HG02610 (cell line): ENCODE results near the gene IRAK1.

Source experiments
- ATAC-seq: cut with Tn5 transposase; IDR thresholded peaks from one replicate; pipeline ENCODE4 v1.9.1; 2021; ENCODE audit warnings: mild to moderate bottlenecking, moderate library complexity; ENCODE audit not compliant: unreplicated experiment

Gene IRAK1

GRCh38 chrX:154019633-154020528, at the start of gene IRAK1:
TSS of gene IRAK1 (minus strand) at chrX:154019902. CDS start at chrX:154019812, 90 bp downstream.
- peak; percentile 81 for ATAC-seq

GRCh38 chrX:154068560-154068959, 48.9 kb upstream of the IRAK1 start:
- ATAC-seq = no peak

- ATAC-seq = no peak
These were observed 45.1 kb upstream of the IRAK1 start for GRCh38 chrX:154064637-154065435.

DNA sequence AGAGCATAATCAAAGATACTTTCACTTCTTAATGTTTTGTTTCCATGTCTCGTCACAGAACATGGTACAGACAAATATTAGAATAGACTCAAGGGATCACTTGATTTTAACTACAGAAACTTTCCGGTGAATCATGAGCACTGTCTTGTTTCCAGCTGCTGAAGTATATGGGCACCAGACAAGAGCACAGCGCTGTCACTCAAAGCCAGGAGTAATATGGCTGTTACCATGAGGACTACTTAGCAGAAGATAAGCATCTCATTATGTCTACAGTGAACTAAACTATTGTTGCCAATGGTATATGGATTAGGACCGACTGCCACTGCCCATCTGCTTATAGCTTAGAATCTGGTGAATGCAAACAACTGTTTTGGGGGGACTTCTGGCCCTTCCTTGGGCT, 43.5 kb upstream of the IRAK1 start:
- no peak for ATAC-seq

GRCh38 chrX:154061801-154062200, 42.1 kb upstream of the IRAK1 start:
- ATAC-seq = no peak

GRCh38 chrX:154059729-154060245, 40.1 kb upstream of the IRAK1 start:
- ATAC-seq = no peak

GRCh38 chrX:154059231-154059630, 39.5 kb upstream of the IRAK1 start:
- no peak for ATAC-seq

DNA sequence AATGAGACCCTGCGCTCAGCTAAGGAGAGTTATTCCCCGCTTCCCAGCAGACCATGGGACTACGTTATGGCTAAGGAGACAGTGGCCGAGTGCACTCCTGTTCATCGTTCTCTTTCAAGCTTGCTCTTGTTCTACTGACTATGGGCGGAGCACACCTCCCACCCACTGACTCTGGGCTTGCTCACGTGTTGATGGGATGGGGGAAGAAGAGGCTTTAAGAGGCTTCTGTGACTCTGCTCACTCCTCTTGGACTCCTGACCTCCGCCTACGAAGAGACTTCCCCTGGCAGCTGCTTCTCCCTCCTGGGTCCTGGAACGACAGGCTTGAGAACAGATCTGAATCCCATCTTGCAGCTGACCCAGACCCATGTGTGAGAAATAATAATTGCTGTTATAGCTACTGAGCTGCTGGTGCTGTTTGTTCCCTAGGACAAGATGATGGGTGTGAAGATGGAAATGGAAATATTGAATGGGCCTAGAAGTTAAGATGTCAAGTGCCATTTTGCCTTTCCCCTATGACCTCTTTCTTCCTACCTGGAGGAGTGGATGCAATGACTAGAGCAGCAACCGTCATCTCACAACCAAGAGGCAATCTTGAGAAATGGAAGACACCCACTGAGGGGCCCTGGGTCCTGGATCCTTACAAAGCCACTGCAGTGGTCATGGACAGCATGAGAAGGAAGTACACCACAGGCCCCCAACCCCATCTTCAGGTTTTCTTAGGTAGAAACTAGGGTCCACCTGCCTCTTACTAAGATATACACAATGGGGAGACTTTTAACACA, 38.7 kb upstream of the IRAK1 start:
- no peak for ATAC-seq

DNA sequence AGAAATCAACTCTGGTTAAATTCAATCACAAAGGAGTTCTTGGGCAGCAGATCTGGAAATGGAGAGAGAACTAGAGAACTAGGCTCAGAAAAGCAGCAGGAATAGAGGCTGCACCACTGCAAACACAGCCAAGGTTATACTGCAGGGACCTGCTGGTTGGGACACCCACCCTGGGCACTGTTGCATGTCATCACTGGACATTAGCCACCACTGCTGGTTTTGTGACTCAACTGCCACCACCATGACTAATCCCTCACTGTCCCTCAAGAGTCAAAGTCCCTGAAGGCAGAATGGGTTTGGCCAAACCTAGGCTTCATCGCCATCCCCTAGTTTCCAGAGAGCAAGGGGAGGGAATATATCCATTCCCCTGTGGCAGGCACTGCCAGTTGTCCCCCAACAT, 38.1 kb upstream of the IRAK1 start:
- no peak for ATAC-seq

- ATAC-seq = no peak
These were observed 37.1 kb upstream of the IRAK1 start for GRCh38 chrX:154056770-154057241.

DNA sequence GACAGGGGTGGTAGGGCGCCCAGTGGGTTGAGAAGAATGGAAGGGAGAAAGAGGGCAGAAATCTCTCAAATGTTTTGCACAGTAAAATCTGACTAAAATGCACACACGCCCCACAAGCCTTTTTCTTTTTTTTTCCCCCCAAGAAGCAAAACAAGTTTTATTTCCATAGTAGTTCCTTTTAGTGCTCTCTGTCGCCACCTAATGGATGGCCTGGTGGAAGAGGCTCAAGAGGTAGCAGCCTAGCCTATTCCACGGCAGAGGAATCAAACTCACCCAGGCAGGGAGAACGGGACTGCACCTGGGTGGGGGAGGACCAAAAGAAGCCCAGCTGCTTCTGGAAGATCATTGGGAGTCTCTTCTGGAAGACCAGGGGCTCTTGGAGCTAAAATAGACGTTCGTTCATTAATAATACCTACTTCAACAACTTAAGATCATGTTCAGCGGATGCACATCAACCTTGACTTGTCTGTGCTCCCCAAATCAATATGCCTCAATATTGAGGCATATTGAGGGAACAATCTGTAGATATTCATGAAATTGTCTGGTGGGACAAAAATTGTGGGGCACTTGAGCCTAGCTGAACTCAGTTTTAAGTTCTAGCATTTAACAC, 31.6 kb upstream of the IRAK1 start:
- no peak for ATAC-seq

DNA sequence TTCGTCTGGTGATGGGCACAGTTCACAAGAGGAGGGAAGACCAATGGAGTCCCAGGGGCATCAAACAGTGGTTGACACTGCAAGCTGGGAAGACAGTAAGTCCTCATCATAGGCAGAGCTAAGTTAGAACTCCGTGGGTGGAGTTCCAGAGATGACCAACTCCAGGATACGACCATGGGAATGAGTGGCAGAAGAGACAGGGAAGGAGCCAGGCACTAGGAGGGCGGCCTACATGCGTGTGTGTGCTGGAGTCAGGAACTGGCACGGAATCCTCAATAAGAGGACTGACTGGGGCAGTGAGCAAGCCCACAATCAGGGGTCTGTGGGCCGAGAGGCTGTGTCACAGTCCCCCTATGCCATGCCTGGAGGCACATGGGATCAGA, 30.4 kb upstream of the IRAK1 start:
- ATAC-seq = no peak

- no peak for ATAC-seq
These were observed 29.8 kb upstream of the IRAK1 start for GRCh38 chrX:154049209-154050112.

GRCh38 chrX:154048398-154048797, 28.7 kb upstream of the IRAK1 start:
- no peak for ATAC-seq

GRCh38 chrX:154046940-154047610, 27.4 kb upstream of the IRAK1 start:
- no peak for ATAC-seq

GRCh38 chrX:154046031-154046781, 26.5 kb upstream of the IRAK1 start:
- no peak for ATAC-seq

DNA sequence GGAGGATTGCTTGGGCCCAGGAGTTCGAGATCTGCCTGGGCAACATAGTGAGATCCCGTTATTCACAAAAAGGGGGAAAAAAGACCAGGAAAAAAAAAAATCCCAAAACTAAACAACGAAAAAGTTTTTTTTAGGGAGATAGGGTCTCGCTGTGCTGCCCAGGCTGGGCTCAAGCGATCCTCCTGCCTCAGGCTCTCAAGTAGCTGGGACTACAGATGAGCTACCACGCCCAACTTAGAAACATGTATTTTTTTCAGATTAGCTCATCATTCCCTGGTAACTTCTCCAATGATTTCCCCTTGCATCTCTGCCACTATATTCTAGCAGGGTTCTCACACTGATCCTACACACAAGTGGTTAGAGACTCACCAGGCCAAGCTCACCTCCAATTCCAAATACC, 24.4 kb upstream of the IRAK1 start:
- ATAC-seq = no peak
